ENCODE data around the gene RABGGTA. TPM values are rescaled to one million over a fixed set of nuclear protein-coding genes. Genes with fewer than 3 reads are reported as not detected.
A peak's percentile ranks its signal among the peaks of the same experiment; 100 is the strongest.

Gene RABGGTA
- total RNA-seq, 1 experiment from 2014 or later = 35.3 TPM

GRCh38 chr14:24277606-24278321, 6.4 kb upstream of the RABGGTA start:
- no peak for TF ChIP-seq CTCF (IDR thresholded peaks at IDR 0.05; ENCODE audit: unreplicated experiment)
- intact Hi-C loops (cut with micrococcal nuclease; ENCODE audit: unreplicated experiment) = loop anchor here (2.0 kb wide), 1 partner anchor 19 kb away; no protein-coding TSS in a partner anchor
- BruUV-seq (replicated peaks) = no TSS peak
- DNase-seq = no peak
- Mint-ChIP-seq H3K4me1 (ENCODE audit: low read depth, unreplicated experiment) (peaks cover 36% of the 10 kb centered on the region), H3K4me3 (ENCODE audit: low read depth, unreplicated experiment) (no peak overlapping the region), H3K36me3 (ENCODE audit: insufficient read depth, unreplicated experiment) (peaks cover 5% of the 10 kb centered on the region), H3K27ac (ENCODE audit: unreplicated experiment) (no peak overlapping the region), H3K27me3 (ENCODE audit: unreplicated experiment) (no peaks in the 10 kb centered on the region), H3K9me3 (ENCODE audit: low read depth, unreplicated experiment) (no peaks in the 10 kb centered on the region)
- CTCF ChIA-PET = interaction anchor here (0.6 kb wide), 1 partner anchor 12 kb away, joined by 3 read pairs; no protein-coding TSS in a partner anchor

GRCh38 chr14:24277071-24277470, 5.7 kb upstream of the RABGGTA start:
- CTCF ChIA-PET = no interaction called here
- no peak for TF ChIP-seq CTCF (IDR thresholded peaks at IDR 0.05; ENCODE audit: unreplicated experiment)
- no TSS peak for BruUV-seq (replicated peaks)

GRCh38 chr14:24274101-24274543, 2.7 kb upstream of the RABGGTA start:
- no TSS peak for BruUV-seq (replicated peaks)
- H3K27me3 Mint-ChIP-seq (ENCODE audit: unreplicated experiment) = no peaks in the 10 kb centered on the region
- H3K27ac Mint-ChIP-seq (ENCODE audit: unreplicated experiment) = peak overlapping the region; percentile 56
- peak; percentile 13 for DNase-seq
- intact Hi-C loops (cut with micrococcal nuclease; ENCODE audit: unreplicated experiment) = no loop called here
- CTCF ChIA-PET = interaction anchor here (1.7 kb wide), 1 partner anchor 23 kb away, joined by 9 read pairs; no protein-coding TSS in a partner anchor
- no peaks in the 10 kb centered on the region for H3K9me3 Mint-ChIP-seq (ENCODE audit: low read depth, unreplicated experiment)
- peaks cover 26% of the 10 kb centered on the region for H3K36me3 Mint-ChIP-seq (ENCODE audit: insufficient read depth, unreplicated experiment)
- peaks cover 44% of the 10 kb centered on the region for H3K4me1 Mint-ChIP-seq (ENCODE audit: low read depth, unreplicated experiment)
- H3K4me3 Mint-ChIP-seq (ENCODE audit: low read depth, unreplicated experiment) = no peak overlapping the region
- no peak for TF ChIP-seq CTCF (IDR thresholded peaks at IDR 0.05; ENCODE audit: unreplicated experiment)

More at GRCh38 chr14:24277071-24277470, 5.7 kb upstream of the RABGGTA start:
- no peak for DNase-seq
- Mint-ChIP-seq H3K27ac (ENCODE audit: unreplicated experiment) (no peak overlapping the region), H3K27me3 (ENCODE audit: unreplicated experiment) (no peaks in the 10 kb centered on the region), H3K9me3 (ENCODE audit: low read depth, unreplicated experiment) (no peaks in the 10 kb centered on the region), H3K36me3 (ENCODE audit: insufficient read depth, unreplicated experiment) (peaks cover 8% of the 10 kb centered on the region), H3K4me1 (ENCODE audit: low read depth, unreplicated experiment) (peaks cover 43% of the 10 kb centered on the region), H3K4me3 (ENCODE audit: low read depth, unreplicated experiment) (no peak overlapping the region)
- intact Hi-C loops (cut with micrococcal nuclease; ENCODE audit: unreplicated experiment) = no loop called here

- Mint-ChIP-seq H3K4me3 (ENCODE audit: low read depth, unreplicated experiment) (no peak overlapping the region), H3K9me3 (ENCODE audit: low read depth, unreplicated experiment) (no peaks in the 10 kb centered on the region), H3K4me1 (ENCODE audit: low read depth, unreplicated experiment) (peaks cover 38% of the 10 kb centered on the region), H3K27ac (ENCODE audit: unreplicated experiment) (peak overlapping the region; percentile 56), H3K27me3 (ENCODE audit: unreplicated experiment) (no peaks in the 10 kb centered on the region), H3K36me3 (ENCODE audit: insufficient read depth, unreplicated experiment) (peaks cover 26% of the 10 kb centered on the region)
- DNase-seq = no peak
- intact Hi-C loops (cut with micrococcal nuclease; ENCODE audit: unreplicated experiment) = no loop called here
- no TSS peak for BruUV-seq (replicated peaks)
- CTCF ChIA-PET = interaction anchor here (1.7 kb wide), 1 partner anchor 24 kb away, joined by 9 read pairs; no protein-coding TSS in a partner anchor
- TF ChIP-seq CTCF (IDR thresholded peaks at IDR 0.05; ENCODE audit: unreplicated experiment) = no peak
These were observed 2.1 kb upstream of the RABGGTA start for GRCh38 chr14:24273422-24273998.
